SK-N-SH treated with all-trans-retinoic acid at 6 μM for 48 hours (cell line): ENCODE measurements around the gene IPPK.

Experiments
- ARNTL ChIP-seq: fragments of 450-650 bp; formaldehyde crosslinking; IDR thresholded peaks from 2 replicates; pipeline ENCODE4 v1.5.0; 2020; ENCODE audit warnings: low read depth, mild to moderate bottlenecking, moderate library complexity, borderline replicate concordance
- ESRRG ChIP-seq: fragments of 250-450 bp; sonication (Bioruptor Pico); IDR thresholded peaks from 2 replicates; pipeline ENCODE4 v1.6.1; 2021; ENCODE audit warnings: mild to moderate bottlenecking
- PATZ1 ChIP-seq: fragments of 250-450 bp; sonication (Bioruptor Pico); IDR thresholded peaks from 2 replicates; pipeline ENCODE4 v1.8.0; 2020; ENCODE audit warnings: mild to moderate bottlenecking, moderate library complexity, borderline replicate concordance
- TOX ChIP-seq: fragments of 250-450 bp; sonication (Bioruptor Pico); IDR thresholded peaks from 2 replicates; pipeline ENCODE4 v1.8.0; 2021; ENCODE audit warnings: mild to moderate bottlenecking, moderate library complexity, borderline replicate concordance
- ZNF565 ChIP-seq: fragments of 450-650 bp; formaldehyde crosslinking; conservative IDR thresholded peaks from 2 replicates; pipeline ENCODE4 v1.5.0; 2020; ENCODE audit warnings: low read depth, mild to moderate bottlenecking, moderate library complexity
- ZNF8 ChIP-seq: fragments of 450-650 bp; formaldehyde crosslinking; IDR thresholded peaks from 2 replicates; pipeline ENCODE4 v1.5.0; 2020; ENCODE audit warnings: mild to moderate bottlenecking, moderate library complexity

- TF ChIP-seq ESRRG (CRISPR knock-in tag) (no peak), TOX (no peak), ZNF565 (no peak), ARNTL (CRISPR knock-in tag) (no peak), PATZ1 (no peak), ZNF8 (CRISPR knock-in tag) (0 out of 2 replicates have a peak, but pooled peaks have one; percentile 8)
Observed at GRCh38 chr9:92669890-92670708, at the start of gene IPPK.
